Measurements from ENCODE around the gene GRIP2. TPM values are rescaled to one million over a fixed set of nuclear protein-coding genes. Genes with fewer than 3 reads are reported as not detected.

GRIP2 gene
- total RNA-seq, 1 donor from 2014 or later: 0.52 TPM

- peaks cover 49% of the 10 kb centered on the region for H3K36me3 ChIP-seq
- ATAC-seq (no peak), DNase-seq (peak; percentile 51)
- no peaks in the 10 kb centered on the region for H3K27me3 ChIP-seq
- no peaks in the 10 kb centered on the region for H3K4me1 ChIP-seq
- H3K4me3 ChIP-seq: no peak overlapping the region
- H3K9me3 ChIP-seq: no peaks in the 10 kb centered on the region
- no peak for TF ChIP-seq CTCF (IDR thresholded peaks at IDR 0.05)
- H3K27ac ChIP-seq: no peak overlapping the region
- intact Hi-C loops (cut with DNase I): no loop called here
Observed at GRCh38 chr3:14487086-14487485, 53.1 kb downstream of the GRIP2 start.

DNA sequence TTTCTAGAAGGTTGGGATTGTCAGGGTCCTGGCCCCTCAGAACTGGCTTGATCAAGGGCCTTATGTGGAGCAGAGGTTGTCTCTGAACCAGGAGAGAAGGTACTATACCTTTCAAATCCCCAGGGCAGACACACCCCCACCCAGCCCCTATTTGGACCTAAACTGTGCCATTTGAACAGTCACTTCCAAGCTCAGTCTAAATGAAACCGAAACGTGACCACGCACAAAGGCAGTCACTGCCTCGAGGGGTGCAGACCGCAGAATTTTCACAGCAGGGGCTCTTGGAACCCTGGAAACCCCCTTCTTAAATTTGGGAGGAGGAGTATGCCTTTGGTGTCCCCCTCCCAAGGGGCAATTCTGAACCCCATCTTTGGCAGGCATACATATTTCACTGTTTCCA is 53.7 kb downstream of the GRIP2 start:
- no peaks in the 10 kb centered on the region for H3K9me3 ChIP-seq
- DNase-seq (peak; percentile 4), ATAC-seq (no peak)
- TF ChIP-seq CTCF (IDR thresholded peaks at IDR 0.05): no peak
- peaks cover 56% of the 10 kb centered on the region for H3K36me3 ChIP-seq
- intact Hi-C loops (cut with DNase I): no loop called here
- H3K27ac ChIP-seq: no peak overlapping the region
- H3K27me3 ChIP-seq: no peaks in the 10 kb centered on the region
- no peak overlapping the region for H3K4me3 ChIP-seq
- H3K4me1 ChIP-seq: no peaks in the 10 kb centered on the region

DNA sequence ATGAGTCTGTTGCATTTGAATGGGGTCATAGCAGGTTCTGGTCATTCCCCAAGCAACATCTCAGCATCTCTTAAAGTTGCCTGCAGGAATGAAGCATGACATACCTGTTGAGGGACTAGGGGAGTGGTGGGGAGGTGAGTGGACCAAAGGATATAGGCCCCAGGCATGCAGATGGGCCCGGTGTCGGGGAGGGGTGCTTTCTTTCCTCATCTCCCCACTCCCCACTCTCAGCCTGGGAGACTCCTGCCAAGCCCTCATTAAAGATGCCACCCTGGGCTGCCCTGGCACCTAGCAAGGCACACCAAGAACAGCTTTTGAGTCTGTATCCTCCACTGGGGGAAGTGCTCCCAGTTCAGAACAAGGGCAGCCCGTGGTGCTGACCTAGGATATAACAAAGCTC is 54.2 kb downstream of the GRIP2 start:
- no peaks in the 10 kb centered on the region for H3K4me1 ChIP-seq
- intact Hi-C loops (cut with DNase I): no loop called here
- H3K4me3 ChIP-seq: no peak overlapping the region
- DNase-seq: peak; percentile 21
- no peaks in the 10 kb centered on the region for H3K27me3 ChIP-seq
- TF ChIP-seq CTCF (IDR thresholded peaks at IDR 0.05): no peak
- no peaks in the 10 kb centered on the region for H3K9me3 ChIP-seq
- peaks cover 59% of the 10 kb centered on the region for H3K36me3 ChIP-seq
- no peak for ATAC-seq
- no peak overlapping the region for H3K27ac ChIP-seq

- intact Hi-C loops (cut with DNase I): no loop called here
- Histone ChIP-seq H3K4me3 (no peak overlapping the region), H3K27ac (no peak overlapping the region), H3K4me1 (no peaks in the 10 kb centered on the region), H3K27me3 (no peaks in the 10 kb centered on the region), H3K36me3 (peaks cover 72% of the 10 kb centered on the region), H3K9me3 (no peaks in the 10 kb centered on the region)
- no peak for TF ChIP-seq CTCF (IDR thresholded peaks at IDR 0.05)
- DNase-seq (peak; percentile 54), ATAC-seq (no peak)
Observed at GRCh38 chr3:14484741-14485140, 55.4 kb downstream of the GRIP2 start.

DNA sequence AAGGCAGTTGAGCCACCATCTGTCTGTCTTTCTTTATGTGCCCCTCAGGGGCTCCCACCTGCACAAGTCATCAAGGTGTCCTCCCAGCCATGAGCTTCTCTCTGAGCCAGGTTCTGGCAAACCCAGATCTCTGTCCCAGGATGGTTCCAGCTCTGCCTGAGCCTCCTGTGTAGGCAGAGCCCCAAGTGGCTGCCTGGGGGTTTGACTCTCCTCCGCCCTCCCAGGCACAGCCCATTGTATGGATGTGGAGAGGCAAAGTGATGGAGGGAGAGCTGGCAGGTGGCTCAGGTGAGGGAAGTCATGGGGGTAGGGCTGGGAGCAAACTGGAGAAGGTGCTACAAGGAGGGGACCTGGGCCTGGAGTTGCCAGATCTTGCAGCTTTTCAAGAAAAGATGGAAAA is 56.9 kb downstream of the GRIP2 start:
- Histone ChIP-seq H3K4me3 (no peak overlapping the region), H3K36me3 (peaks cover 80% of the 10 kb centered on the region), H3K27me3 (no peaks in the 10 kb centered on the region), H3K4me1 (no peaks in the 10 kb centered on the region), H3K9me3 (no peaks in the 10 kb centered on the region), H3K27ac (no peak overlapping the region)
- ATAC-seq (no peak), DNase-seq (no peak)
- TF ChIP-seq CTCF (IDR thresholded peaks at IDR 0.05): no peak
- intact Hi-C loops (cut with DNase I): no loop called here

- no peak for TF ChIP-seq CTCF (IDR thresholded peaks at IDR 0.05)
- intact Hi-C loops (cut with DNase I): no loop called here
- H3K36me3 ChIP-seq: peaks cover 88% of the 10 kb centered on the region
- no peaks in the 10 kb centered on the region for H3K27me3 ChIP-seq
- H3K27ac ChIP-seq: no peak overlapping the region
- DNase-seq (no peak), ATAC-seq (no peak)
- H3K4me3 ChIP-seq: no peak overlapping the region
- no peaks in the 10 kb centered on the region for H3K4me1 ChIP-seq
- H3K9me3 ChIP-seq: no peaks in the 10 kb centered on the region
Observed at GRCh38 chr3:14482271-14482721, 57.8 kb downstream of the GRIP2 start.
